G401.6 (cell line): ENCODE measurements around the gene JAKMIP1.
"Not testable (repeated sequence)": the region's sequence is repeated elsewhere in the genome, so short reads cannot be mapped to it uniquely, and the experiment has no call there.

Source experiments
- FAIRE-seq: peaks from 2 replicates; lab custom pipeline; 2012; peaks lifted over from hg19 to GRCh38; lab: Jason Lieb, UNC

The JAKMIP1 gene

DNA sequence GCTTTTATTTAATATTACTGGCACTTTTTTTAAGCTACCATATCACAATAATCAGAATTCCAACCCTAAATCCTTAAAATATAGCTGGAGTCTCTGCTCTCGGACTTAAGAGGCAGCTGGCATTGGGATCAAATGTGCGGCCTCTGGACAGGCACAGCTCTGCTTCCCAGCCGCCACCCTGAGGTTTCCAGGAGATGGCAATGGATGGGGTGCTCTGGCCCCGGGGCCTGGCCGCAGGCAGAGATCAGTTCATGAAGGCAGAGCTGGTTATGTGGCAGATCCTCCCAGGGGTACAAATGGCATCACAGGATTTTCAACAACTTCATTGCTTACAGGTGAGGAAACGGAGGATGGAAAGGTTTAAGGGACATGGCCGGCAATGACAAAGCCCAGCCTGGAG, 57.8 kb downstream of the JAKMIP1 start:
- no peak for FAIRE-seq

DNA sequence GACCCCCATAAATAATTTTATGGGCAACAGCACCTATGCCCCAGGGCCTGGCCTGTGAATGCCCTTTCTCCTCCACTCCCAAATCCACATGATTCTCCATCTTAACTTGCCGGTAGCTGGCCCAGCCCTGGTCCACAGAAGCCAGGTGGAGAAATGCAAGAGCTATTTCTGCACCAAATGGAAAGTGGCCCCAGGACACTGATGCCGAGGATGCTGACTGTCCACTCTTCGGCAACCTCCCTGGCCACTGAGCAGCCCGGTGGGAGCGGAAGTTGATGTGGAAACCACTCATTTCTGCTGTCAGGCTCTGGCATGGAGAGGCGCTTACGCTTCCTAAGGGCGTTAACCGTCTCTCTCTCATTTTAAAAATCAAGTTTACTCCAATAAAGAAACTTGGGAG, 58.8 kb downstream of the JAKMIP1 start:
- FAIRE-seq, result no peak

DNA sequence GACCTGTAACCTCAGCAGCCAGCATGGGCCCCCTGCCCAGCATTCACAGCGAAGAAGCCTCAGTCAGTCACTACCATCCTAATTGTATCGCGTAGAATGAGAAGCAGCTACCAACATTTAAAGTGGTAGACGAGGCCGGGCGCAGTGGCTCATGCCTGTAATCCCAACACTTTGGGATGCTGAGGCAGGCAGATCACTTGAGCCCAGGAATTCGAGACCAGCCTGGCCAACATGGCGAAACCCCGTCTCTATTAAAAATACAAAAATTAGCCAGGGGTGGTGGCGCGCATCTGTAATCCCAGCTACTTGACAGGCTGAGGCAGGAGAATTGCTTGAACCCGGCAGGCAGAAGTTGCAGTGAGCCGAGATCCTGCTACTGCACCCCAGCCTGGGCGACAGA, 59.3 kb downstream of the JAKMIP1 start:
- not testable (repeated sequence) for FAIRE-seq

DNA sequence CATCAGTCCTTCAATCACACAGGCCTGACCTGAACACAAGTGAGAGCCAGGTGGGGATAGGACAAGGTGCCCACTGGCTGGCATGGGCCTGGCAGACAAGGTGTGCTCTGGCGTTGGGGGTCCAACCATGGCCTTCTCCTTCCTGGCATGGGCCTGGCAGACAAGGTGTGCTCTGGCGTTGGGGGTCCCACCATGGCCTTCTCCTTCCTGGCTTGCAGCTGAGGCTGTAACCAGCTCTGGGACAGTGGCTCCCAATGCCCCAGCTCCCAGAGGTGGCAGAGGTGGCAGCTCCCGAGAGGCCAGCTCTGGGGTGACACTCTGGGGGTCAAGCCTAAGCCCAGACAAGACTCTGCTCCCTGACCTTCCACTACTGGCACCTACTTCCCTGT, 62.6 kb downstream of the JAKMIP1 start:
- FAIRE-seq, result no peak

DNA sequence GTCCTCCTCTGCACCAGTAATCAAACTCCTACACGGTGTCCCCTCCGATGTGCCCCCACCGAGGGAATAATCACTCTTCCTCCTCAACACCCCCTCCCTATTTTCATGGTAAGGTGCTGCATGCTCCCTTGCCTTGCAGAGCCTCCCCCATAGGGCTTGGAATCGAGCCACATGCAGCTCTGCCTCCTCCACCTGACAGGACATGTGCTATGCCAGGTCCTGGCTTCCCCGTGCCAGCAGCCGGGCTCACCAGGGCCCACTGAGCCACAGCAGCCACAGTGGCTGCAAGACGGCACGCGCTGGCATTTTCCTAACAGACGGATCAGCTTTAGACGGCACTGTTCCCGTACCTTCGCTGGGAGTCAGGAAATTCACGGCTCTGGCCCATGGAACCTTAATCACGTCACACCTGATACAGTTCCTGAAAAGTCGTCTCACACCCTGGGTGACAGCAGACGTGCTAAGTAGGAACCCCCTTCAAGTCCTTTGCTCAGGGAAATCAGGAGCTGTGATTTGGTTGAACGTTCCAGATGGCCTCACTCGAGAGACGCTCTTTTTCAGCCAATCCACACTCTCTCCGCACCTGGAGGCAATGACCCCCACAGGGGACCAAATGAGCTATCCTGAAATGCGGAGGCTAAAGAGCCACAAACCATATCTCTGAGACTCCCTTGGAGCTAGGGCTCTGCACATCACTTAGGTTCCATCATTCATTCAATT, 63.2 kb downstream of the JAKMIP1 start:
- FAIRE-seq, result no peak

DNA sequence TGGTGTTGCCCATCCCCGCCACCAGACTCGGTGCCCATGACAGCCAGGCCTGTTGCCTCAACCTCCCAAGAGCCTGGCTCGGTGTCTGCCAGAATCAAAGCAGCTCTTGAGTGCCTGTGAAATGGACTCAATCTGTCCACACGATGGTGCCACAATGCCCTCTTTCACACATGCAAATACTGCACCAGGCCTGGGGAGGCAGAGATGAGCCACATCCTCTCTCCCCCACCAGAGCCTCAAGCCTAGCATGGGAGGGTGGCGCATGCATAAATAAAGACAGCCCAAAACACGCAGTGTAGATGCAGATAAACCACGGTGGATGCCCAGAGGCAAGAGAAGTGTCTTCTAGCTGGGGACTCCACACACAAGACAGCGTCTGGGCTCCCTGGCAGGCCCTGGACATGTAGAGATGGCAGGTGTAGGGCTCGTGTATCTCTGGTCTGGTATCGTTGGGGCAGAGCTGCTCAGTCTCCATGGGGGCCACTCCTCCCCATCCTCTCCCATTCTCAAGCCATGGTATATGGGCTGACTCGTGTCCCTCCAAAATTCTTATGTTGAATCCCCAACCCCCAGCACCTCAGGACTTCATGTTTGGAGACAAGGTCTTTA, 65.6 kb downstream of the JAKMIP1 start:
- no peak for FAIRE-seq

DNA sequence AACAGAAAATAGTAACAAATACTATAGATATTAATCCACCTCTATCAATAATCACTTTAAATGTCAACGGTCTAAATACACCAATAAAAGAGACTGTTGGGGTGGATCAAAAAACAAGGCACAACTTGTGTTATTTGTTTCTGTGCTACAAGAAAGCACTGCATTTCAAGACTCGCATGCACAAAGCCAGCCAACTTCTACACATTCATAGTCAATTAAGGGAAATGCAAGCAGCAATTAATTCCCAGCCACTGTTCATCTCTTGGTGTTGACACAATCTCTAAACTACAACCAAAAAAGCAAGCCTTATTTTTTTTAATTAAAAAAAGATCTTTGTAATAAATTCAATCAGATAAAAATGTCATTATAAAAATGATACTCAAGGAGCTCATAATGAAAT, 67.6 kb downstream of the JAKMIP1 start:
- no peak for FAIRE-seq

DNA sequence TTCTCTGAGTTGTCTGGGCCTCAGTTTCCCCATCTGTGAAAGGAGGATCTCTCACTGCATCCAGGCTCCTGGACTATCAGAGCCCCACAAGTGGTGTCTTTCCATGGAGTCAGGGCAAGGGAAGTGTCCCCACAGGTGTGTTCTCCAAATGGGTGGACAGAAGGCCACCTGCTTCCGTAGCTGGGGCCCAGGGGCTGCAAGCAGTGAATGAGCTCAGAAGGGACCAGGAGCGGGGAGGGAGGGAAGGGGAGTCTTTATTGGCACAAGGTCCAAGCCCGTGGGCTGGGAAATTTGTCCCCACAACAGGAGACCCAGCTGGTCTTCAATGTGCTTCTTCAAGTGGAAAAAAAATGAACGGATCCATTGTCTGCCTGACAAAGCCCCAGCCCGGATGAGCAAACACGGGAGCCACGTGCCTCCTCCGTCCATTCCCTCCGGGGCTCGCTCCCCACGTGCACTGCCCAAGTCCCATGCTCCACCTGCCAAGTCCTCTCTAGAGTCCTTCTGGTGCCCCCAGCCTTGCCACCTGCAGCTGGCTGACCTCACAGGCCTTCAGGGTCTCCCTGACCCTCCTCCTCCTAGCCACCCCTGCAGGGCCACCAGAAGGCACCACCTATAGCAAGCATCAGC, 72.0 kb downstream of the JAKMIP1 start:
- no peak for FAIRE-seq

DNA sequence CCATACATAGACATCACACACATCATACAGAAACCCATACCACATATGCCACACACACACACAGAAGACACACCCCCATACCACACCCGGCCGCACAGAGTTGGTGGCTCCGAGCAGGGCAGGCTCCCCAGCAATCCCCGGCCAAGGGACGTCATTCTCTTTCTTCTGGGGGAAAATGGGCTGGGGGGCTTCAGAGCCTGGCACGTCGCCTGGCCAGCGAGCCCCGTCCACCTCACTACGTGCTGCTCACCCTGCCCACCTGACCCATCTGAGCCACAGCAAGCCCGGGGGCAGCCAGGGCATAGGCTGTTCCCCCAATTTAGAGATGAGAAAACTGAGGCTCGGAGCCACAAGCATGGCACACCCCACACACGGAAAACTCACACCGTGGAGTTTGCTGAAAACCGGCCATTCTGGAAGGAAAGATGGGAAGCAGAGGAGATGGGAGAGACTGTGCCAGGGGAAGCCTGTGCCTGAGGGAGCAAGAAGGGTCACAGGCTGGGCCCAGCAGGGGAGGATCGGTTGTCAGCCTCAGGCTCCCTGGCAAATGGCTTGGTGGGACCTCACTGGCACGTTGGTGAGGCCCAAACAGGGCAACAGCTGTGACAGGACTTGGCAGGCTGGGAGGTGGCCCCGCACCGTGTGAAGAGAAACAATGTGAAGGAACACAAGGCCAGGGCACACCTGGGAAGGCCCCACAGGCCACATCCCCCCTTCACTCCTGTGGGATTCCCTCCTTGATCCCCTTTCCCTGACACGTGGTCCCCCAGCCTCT, 73.2 kb downstream of the JAKMIP1 start:
- FAIRE-seq, result no peak

DNA sequence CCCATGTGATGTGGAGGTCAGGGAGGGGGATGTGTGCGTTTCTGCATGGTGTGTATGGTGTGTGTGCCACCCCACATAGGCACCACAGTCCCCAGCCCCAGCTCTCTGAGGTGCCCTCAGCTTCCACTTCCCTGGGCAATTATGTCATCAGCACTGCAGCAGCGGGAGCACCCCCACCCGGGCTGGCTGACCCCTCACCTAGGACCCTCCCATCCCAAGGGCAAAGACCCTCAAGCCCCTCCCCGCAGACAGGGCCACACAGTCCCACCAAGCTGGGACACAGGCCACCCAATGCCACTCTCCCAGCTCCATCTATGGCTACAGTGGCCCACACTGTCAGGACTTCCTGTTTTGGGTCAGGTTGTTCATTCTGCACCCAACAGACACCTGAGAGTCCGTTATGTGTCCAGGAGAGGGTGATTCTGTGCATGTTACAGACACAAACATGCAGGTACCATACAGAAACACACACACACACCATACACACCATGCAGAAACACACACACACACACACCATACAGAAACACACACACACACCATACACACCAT, 75.2 kb downstream of the JAKMIP1 start:
- no peak for FAIRE-seq

DNA sequence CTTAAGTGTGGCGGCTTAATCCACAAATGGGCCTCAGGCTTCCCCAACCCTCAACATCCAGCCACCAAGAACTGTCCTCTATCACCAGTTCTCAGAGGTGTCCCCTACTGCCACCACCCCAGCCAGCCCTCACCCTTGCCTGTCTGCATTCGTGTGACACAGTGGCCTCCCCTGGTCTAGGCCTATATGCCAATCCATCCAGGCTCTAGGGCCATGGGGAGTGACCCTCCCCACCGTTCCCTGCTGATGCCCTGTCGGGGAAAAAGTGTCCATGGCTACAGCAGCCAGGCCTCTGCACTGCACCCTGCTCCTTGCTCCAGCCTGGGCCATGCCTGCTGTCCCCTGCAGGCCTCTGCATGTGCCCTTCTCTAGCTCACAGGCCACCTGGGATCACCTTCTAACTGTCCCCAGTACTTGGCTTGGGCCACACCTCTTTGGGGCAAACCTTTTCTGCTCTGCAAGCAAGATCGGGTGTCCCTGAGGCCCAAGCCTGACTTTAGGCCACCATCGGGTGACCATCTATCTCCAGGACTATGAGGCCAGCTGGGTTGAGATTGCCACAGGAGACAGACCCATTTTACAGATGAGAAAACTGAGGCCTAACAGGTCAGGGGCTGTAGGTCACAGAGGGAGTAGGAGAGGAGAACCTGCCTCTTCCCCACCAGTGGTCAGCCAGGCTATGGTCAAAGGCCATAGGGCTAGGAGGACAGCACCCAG, 75.8 kb downstream of the JAKMIP1 start:
- no peak for FAIRE-seq

DNA sequence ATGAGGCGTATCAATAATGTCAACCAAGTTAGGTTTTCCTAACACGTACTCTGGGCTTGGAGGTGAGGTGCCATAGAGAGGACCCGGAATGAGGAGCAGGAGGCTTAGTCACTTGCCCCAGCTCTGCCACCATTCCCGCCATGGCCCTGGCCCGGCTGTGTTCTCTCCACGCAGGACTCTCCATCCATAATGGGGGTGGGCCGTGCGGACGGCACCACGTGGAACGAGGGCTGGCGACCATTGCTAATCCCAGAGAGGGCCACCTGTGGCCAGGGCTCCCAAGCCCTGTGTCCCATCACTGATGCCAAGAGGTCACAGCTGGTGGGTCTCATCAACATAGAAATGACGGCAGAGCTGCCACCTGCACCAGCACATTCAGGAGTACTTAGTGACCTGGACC, 76.4 kb downstream of the JAKMIP1 start:
- no peak for FAIRE-seq

DNA sequence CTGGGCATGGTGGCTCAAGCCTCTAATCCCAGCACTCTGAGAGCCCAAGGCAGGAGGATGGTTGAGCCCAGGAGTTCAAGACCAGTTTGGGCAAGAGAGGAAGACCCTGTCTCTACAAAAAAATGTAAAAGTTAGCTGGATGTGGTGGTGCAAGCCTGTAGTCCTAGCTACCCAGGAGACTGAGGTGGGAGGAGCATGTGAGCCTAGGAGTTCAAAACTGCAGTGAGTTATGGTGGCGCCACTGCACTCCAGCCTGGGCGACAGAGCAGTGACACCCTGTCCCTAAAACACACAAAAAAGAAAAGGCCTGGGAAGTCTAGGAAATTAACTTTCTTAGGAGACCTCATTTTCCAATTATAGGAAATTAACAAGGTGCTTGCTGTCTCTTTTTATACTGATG, 76.8 kb downstream of the JAKMIP1 start:
- FAIRE-seq, result no peak

DNA sequence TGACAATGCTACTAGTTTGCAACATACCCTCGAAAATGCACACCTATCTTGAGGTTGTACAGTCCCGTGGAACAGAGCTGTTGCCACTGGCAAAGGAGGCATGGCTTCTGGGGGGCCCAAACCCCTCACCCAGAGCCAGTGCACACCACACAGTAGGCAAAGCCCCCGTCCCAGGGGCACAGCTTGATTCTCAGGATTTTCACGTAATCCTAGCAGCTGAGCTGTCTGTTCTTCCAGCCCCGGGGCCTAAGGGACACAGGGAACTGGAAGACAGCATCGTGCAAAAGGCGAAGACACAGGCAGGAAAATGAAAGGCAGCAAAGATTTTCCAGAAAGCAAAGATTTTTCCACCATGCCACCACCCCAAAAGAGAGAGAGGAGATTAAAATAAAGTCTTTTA, 77.2 kb downstream of the JAKMIP1 start:
- FAIRE-seq, result no peak

DNA sequence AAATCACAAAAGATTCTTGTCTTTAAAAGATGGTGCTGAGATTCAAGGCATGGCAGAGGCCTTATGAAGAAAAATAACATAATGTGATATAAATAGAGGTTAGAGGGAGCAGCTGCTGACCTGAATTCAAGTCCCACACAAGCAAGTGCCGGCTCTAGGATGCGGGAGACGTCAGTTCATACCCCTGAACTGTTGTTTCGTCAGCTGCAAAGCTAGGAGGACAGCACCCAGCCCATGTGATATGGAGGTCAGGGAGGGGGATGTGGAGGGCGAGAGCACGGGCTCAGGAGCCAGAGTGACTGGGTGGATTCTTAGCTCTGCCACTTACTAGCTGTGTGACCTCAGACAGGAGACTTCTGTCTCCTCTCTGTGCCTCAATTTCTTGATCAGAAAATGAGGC, 77.9 kb downstream of the JAKMIP1 start:
- no peak for FAIRE-seq

DNA sequence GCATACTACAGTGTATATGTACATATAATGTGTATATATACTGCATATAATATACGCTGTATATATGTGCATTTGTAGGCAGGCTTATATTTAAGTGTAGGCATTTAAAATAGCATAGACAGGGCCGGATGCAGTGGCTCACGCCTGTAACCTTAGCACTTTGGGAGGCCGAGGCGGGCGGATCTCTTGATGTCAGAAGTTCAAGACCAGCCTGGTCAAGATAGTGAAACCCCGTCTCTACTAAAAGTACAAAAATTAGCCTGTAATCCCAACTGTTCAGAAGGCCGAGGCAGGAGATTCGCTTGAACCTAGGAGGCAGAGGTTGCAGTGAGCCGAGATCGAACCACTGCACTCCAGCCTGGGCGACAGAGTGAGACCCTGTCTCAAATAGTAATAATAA, 78.4 kb downstream of the JAKMIP1 start:
- FAIRE-seq, result no peak

DNA sequence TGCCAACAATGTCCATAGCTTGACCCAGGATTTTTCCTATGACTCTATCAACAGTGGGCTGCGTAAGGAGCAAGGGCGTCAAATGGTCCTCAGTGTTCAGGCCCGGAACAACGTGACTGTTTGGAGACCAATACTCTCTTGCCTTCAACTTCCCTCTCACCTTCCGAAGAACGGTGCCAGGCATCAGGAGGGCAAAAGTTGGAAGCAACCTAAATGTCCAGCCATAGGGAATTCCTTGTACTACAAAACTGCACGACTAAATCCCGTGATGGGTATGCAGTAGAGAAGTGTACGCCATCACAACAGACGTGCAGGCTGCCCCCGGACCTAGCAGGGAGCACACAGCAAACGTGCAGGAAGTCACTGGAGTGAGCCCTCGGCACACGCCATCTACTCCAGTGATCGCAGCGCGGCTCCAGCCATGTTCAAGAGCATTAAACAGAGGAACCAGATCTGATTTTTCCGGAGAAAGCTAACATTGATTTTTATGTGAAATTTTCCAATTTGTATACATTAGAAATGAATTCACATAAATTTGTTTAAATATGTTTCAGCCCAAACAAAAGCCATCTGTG, 79.0 kb downstream of the JAKMIP1 start:
- FAIRE-seq, result no peak

DNA sequence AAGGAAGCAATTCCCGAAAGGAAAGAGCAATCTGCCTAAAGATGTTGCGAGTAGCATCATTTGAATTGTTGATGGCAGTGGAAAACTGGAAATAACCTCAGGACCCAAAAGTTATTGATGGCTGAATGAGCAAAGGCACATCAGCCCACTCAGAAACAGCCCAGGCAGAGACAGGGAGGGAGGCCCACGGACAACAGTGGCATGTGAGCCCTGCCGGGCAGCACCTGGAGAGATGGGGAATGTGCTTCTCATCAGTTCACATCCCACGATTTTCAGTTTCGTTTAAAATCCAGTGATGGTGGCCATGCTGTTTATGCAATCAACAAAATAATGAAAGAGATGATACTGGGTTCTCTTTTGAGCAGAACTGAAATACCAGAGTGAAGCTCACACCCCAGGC, 80.0 kb downstream of the JAKMIP1 start:
- FAIRE-seq, result no peak

DNA sequence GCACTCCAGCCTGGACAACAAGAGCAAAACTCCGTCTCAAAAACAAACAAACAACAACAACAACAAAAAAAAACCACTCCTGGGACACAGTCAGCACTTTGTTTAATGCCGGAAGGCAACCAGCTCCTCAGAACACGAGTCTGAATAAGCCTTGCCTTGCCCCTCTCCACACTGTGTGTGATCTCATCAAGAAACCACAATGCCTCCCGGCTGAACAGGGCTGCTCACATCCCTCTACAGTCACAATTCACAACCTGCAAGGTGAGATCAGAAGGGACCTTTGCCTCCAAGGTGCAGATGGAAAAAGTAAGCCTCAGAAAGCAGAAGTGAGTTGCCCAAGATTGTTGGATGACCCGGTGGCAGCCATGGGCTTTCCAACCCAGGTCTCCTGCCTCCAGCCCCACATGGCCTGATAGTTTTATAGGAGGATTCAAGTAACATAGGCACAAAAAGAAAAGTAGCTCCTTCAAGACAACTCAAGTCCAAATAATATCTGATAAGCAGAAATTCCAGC, 80.8 kb downstream of the JAKMIP1 start:
- no peak for FAIRE-seq

DNA sequence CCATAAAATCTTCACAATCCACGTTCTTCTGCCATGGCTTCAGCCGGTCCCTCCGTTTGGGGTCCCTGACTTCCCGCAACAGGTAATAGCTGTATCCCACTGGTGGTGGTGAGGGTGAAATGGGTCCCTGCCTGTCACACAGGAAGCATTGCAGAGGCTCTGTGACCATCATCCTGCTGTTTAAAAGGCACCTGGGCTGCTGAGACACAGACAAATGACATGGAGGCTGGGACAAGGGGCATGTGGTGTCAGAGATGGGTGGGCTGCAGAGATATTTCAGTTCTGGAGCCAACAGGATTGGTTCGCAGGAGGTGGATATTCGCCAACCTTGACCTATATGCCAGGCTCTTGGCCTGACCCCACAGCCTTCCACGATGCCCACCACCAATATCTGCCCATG, 82.1 kb downstream of the JAKMIP1 start:
- no peak for FAIRE-seq

DNA sequence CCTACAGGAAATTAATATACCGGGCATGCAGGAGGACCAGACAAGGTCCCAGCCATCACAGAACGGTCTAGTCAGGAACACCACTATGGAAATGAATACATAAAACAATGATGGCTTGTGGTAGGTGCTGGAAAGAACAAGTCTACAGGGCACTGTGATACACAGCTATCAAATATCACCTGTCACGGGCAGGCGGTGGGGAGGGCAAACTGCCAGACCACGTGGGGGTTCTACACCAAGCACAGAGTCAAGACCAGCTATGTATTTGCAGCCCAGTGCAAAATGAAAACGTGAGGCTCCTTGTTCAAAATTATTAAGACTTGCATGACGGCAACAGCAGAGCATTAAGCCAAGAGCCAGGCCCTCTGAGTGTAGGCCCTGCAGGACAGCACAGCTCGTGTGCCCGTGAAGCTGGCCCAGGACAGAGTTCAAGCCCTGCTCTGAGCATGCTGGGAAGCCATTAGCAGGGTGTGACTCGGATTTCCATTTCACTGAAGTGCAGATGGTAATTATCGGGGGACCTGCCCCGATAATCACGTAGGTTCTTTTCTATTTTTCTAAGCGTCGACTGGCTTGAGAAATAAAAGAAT, 83.6 kb downstream of the JAKMIP1 start:
- no peak for FAIRE-seq
